Activated CD8-positive, alpha-beta T cell treated with anti-CD3 and anti-CD28 coated beads for 36 hours (primary cell): Measurements from ENCODE around the gene SMIM28. TPM values are rescaled to one million over a fixed set of nuclear protein-coding genes. Genes with fewer than 3 reads are reported as not detected.

Experiments used
- ATAC-seq: fragments of 200-7000 bp; cut with Tn5 transposase; one replicate; pipeline ENCODE4 v1.10.0; 2021; ENCODE audit warnings: mild to moderate bottlenecking, moderate library complexity
- CTCF ChIA-PET: fragments of 350-600 bp; sonication (Branson Sonifier 250); formaldehyde crosslinking; loops from one replicate; lab custom pipeline; 2021; ENCODE audit warnings: antibody characterized with exemption; lab: Charles Lee
- POLR2A ChIA-PET: fragments of 350-600 bp; sonication (Branson Sonifier 250); formaldehyde crosslinking; loops from one replicate; lab custom pipeline; 2021; ENCODE audit warnings: antibody characterized with exemption; lab: Charles Lee
- DNase-seq: peaks from one replicate; pipeline ENCODE4 v3.0.0-alpha.2; 2020
- H3K27ac Mint-ChIP-seq: one replicate; pipeline ENCODE4 v1.8.0; 2021; ENCODE audit warnings: mild to moderate bottlenecking, mixed read lengths
- H3K27me3 Mint-ChIP-seq: one replicate; pipeline ENCODE4 v1.8.0; 2021; ENCODE audit warnings: mixed read lengths
- H3K36me3 Mint-ChIP-seq: one replicate; pipeline ENCODE4 v1.8.0; 2021; ENCODE audit warnings: low read depth, mixed read lengths
- H3K4me1 Mint-ChIP-seq: one replicate; pipeline ENCODE4 v1.8.0; 2021; ENCODE audit warnings: low read depth, mixed read lengths
- H3K4me3 Mint-ChIP-seq: one replicate; pipeline ENCODE4 v1.8.0; 2021; ENCODE audit warnings: mild to moderate bottlenecking, moderate library complexity, mixed read lengths
- H3K9me3 Mint-ChIP-seq: one replicate; pipeline ENCODE4 v1.8.0; 2021; ENCODE audit warnings: mixed read lengths
- intact Hi-C: fragments of 100-400 bp; cut with micrococcal nuclease; formaldehyde crosslinking; loops from one replicate; pipeline ENCODE4 v1.10.0; 2022
- total RNA-seq, 2 experiments: library from RNA; stranded (reverse); gene quantifications; one replicate each; pipeline ENCODE4 v1.2.3, GENCODE V29; 2021
- TF ChIP-seq, protein P1 (sequence below): fragments of 200-600 bp; IDR thresholded peaks from one replicate; pipeline ENCODE4 v1.8.0; 2022; ENCODE audit warnings: antibody characterized with exemption, mild to moderate bottlenecking

SMIM28 gene
- not detected for total RNA-seq

- TF ChIP-seq, protein P1, sequence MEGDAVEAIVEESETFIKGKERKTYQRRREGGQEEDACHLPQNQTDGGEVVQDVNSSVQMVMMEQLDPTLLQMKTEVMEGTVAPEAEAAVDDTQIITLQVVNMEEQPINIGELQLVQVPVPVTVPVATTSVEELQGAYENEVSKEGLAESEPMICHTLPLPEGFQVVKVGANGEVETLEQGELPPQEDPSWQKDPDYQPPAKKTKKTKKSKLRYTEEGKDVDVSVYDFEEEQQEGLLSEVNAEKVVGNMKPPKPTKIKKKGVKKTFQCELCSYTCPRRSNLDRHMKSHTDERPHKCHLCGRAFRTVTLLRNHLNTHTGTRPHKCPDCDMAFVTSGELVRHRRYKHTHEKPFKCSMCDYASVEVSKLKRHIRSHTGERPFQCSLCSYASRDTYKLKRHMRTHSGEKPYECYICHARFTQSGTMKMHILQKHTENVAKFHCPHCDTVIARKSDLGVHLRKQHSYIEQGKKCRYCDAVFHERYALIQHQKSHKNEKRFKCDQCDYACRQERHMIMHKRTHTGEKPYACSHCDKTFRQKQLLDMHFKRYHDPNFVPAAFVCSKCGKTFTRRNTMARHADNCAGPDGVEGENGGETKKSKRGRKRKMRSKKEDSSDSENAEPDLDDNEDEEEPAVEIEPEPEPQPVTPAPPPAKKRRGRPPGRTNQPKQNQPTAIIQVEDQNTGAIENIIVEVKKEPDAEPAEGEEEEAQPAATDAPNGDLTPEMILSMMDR, result no peak
- Mint-ChIP-seq H3K27me3 (no peaks in the 10 kb centered on the region), H3K4me1 (no peaks in the 10 kb centered on the region), H3K4me3 (no peak within 1 kb of the TSS), H3K27ac (no peak within 1 kb of the TSS), H3K36me3 (no peaks in the 10 kb centered on the region), H3K9me3 (no peaks in the 10 kb centered on the region)
- CTCF ChIA-PET, result interaction anchor here (1.9 kb wide), 1 partner anchor 262 kb away, joined by 5 read pairs; no protein-coding TSS in a partner anchor
- POLR2A ChIA-PET, result no interaction called here
- intact Hi-C loops, result no loop called here
- ATAC-seq (no peak), DNase-seq (no peak)
Observed at GRCh38 chr6:138377844-138378243, at the start of gene SMIM28. Gene SMIM28, plus strand, starts transcription at chr6:138377905. Its CDS starts 168 bp downstream, at chr6:138378073.

- Mint-ChIP-seq H3K36me3 (no peaks in the 10 kb centered on the region), H3K4me3 (no peak overlapping the region), H3K4me1 (no peaks in the 10 kb centered on the region), H3K27ac (no peak overlapping the region), H3K27me3 (peaks cover 9% of the 10 kb centered on the region), H3K9me3 (no peaks in the 10 kb centered on the region)
- intact Hi-C loops, result no loop called here
- POLR2A ChIA-PET, result no interaction called here
- CTCF ChIA-PET, result no interaction called here
- TF ChIP-seq, protein P1, result no peak
- DNase-seq (no peak), ATAC-seq (no peak)
Observed at GRCh38 chr6:138328210-138328609, 49.5 kb upstream of the SMIM28 start.

DNA sequence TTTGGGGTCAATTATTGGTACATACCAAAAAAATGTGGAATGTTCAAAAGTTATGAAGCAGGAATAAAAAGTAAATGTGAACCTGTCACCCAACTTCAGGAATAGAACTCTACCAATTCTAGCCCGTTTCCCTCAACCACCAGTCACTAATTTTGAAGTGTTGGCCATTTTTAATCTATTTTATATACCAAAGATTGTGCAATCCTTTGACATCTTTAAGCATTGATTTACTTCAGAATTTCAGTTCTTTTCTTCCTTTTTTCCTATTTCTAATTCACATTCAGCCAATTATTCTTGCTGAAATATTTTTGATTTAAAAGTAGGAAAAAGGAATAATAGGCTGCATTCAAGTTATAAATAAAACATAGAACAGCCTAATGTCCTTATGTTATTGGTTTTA, 46.9 kb upstream of the SMIM28 start:
- no peak overlapping the region for H3K27ac Mint-ChIP-seq
- POLR2A ChIA-PET, result no interaction called here
- no peaks in the 10 kb centered on the region for H3K4me1 Mint-ChIP-seq
- H3K9me3 Mint-ChIP-seq, result no peaks in the 10 kb centered on the region
- H3K36me3 Mint-ChIP-seq, result no peaks in the 10 kb centered on the region
- DNase-seq (no peak), ATAC-seq (no peak)
- intact Hi-C loops, result no loop called here
- CTCF ChIA-PET, result interaction anchor here (1.8 kb wide), 1 partner anchor 215 kb away, joined by 4 read pairs; no protein-coding TSS in a partner anchor
- no peak overlapping the region for H3K4me3 Mint-ChIP-seq
- TF ChIP-seq, protein P1, result no peak
- H3K27me3 Mint-ChIP-seq, result peaks cover 5% of the 10 kb centered on the region

- Mint-ChIP-seq H3K4me1 (no peaks in the 10 kb centered on the region), H3K4me3 (no peak overlapping the region), H3K27me3 (peaks cover 8% of the 10 kb centered on the region), H3K27ac (no peak overlapping the region), H3K36me3 (no peaks in the 10 kb centered on the region), H3K9me3 (no peaks in the 10 kb centered on the region)
- TF ChIP-seq, protein P1, result no peak
- CTCF ChIA-PET, result interaction anchor here (1.8 kb wide), 1 partner anchor 215 kb away, joined by 4 read pairs; no protein-coding TSS in a partner anchor
- no peak for DNase-seq
- ATAC-seq, result no peak
- POLR2A ChIA-PET, result no interaction called here
- intact Hi-C loops, result no loop called here
Observed at GRCh38 chr6:138331444-138331843, 46.3 kb upstream of the SMIM28 start.

DNA sequence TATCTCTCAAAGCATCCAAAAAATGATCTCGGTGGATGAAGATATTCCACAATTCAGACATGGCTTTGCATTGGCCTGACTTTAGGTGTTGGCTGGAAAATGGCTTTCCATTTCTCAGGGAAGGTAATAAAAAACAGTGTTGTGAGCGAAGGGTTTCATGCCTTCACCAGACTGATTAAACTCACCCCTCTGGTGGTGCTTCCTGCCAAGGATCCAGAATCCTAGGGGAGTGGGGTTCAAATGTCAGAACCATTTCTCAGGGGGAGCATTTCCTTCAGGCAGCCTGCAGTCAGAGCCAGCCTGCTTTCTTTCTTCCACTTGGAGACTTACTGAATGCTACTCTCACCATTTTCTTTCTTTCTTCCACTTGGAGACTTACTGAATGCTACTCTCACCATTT, 45.7 kb upstream of the SMIM28 start:
- H3K9me3 Mint-ChIP-seq, result no peaks in the 10 kb centered on the region
- DNase-seq (no peak), ATAC-seq (no peak)
- H3K4me3 Mint-ChIP-seq, result no peak overlapping the region
- ChIA-PET POLR2A (no interaction called here), CTCF (interaction anchor here (1.8 kb wide), 1 partner anchor 216 kb away, joined by 4 read pairs; no protein-coding TSS in a partner anchor)
- H3K36me3 Mint-ChIP-seq, result no peaks in the 10 kb centered on the region
- TF ChIP-seq, protein P1, result no peak
- H3K27me3 Mint-ChIP-seq, result peaks cover 6% of the 10 kb centered on the region
- no peak overlapping the region for H3K27ac Mint-ChIP-seq
- intact Hi-C loops, result no loop called here
- no peaks in the 10 kb centered on the region for H3K4me1 Mint-ChIP-seq
